ENCODE measurements around the gene IKZF3.

- TF ChIP-seq POLR2A (IDR thresholded peaks at IDR 0.05) (no peak), CTCF (IDR thresholded peaks at IDR 0.05) (no peak)
Measured at GRCh38 chr17:39800540-39800939, 63.6 kb downstream of the IKZF3 start.

All from right lobe of liver (tissue), 4 donors.